Measurements from ENCODE around the gene VRK1. TPM values are rescaled to one million over a fixed set of nuclear protein-coding genes. Genes with fewer than 3 reads are reported as not detected.

Gene VRK1
- total and polyA plus RNA-seq, 10 of the 15 experiments (the other 5 are each of a cell fraction or from before 2014, with no cell fraction given): 50.9 to 137 (median 84.7) TPM

DNA sequence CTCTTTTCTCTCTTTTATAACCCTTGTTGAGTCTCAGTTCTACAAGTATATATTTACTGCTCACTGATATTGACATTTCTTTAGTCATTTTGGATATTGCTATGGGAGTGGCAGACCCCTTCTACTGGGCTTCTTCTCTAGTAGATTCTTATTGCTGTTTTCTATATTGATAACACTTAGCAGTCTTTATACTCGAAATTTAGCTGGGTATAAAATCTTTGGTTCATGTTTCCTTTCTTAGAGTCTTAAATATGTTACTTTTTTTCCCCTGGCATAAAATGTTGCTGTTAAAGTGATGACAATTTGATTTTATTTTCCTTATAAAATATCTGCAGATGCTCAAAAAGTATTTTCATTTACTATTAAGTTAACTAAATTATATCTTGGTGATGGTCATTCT, 32.6 kb downstream of the VRK1 start:
- intact Hi-C loops (cut with micrococcal nuclease; ENCODE audit: unreplicated experiment) (no loop called here), in situ Hi-C loops (cut with MboI) (no loop called here)
- H3K27ac ChIP-seq (ENCODE audit: control insufficient read depth, insufficient read depth): no peak overlapping the region
- RAD21 ChIA-PET (ENCODE audit: unreplicated experiment): no interaction called here
- no peak overlapping the region for H3K4me2 ChIP-seq (ENCODE audit: control insufficient read depth, insufficient read depth)
- CTCF ChIA-PET: no interaction called here
- ATAC-seq (no peak), DNase-seq (ENCODE audit: low read depth, low spot score) (no peak), FAIRE-seq (no peak)
- no peak overlapping the region for H3K9ac ChIP-seq (ENCODE audit: control insufficient read depth, insufficient read depth, low read length)
- 100% methylated on average over 1 of the region's 1 CpG for WGBS (ENCODE audit: insufficient coverage, insufficient replicate concordance, low lambda C conversion rate, missing lambda C conversion rate)
- H3K9me3 ChIP-seq (replicated peaks; ENCODE audit: control insufficient read depth, insufficient read depth, low read length): peaks cover 2% of the 10 kb centered on the region
- TF ChIP-seq SMC3 (IDR thresholded peaks at IDR 0.05; ENCODE audit: borderline replicate concordance, low read length): no peak
- TF ChIP-seq, protein P1, sequence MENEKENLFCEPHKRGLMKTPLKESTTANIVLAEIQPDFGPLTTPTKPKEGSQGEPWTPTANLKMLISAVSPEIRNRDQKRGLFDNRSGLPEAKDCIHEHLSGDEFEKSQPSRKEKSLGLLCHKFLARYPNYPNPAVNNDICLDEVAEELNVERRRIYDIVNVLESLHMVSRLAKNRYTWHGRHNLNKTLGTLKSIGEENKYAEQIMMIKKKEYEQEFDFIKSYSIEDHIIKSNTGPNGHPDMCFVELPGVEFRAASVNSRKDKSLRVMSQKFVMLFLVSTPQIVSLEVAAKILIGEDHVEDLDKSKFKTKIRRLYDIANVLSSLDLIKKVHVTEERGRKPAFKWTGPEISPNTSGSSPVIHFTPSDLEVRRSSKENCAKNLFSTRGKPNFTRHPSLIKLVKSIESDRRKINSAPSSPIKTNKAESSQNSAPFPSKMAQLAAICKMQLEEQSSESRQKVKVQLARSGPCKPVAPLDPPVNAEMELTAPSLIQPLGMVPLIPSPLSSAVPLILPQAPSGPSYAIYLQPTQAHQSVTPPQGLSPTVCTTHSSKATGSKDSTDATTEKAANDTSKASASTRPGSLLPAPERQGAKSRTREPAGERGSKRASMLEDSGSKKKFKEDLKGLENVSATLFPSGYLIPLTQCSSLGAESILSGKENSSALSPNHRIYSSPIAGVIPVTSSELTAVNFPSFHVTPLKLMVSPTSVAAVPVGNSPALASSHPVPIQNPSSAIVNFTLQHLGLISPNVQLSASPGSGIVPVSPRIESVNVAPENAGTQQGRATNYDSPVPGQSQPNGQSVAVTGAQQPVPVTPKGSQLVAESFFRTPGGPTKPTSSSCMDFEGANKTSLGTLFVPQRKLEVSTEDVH (IDR thresholded peaks at IDR 0.05; ENCODE audit: low read depth, partially characterized antibody): no peak
- TF ChIP-seq NR2C1 (IDR thresholded peaks at IDR 0.05): no peak
- TF ChIP-seq DPF2 (IDR thresholded peaks at IDR 0.05): no peak
- TF ChIP-seq ZNF274 (IDR thresholded peaks at IDR 0.05; ENCODE audit: insufficient read depth, insufficient read length): no peak
- TF ChIP-seq, protein P2, sequence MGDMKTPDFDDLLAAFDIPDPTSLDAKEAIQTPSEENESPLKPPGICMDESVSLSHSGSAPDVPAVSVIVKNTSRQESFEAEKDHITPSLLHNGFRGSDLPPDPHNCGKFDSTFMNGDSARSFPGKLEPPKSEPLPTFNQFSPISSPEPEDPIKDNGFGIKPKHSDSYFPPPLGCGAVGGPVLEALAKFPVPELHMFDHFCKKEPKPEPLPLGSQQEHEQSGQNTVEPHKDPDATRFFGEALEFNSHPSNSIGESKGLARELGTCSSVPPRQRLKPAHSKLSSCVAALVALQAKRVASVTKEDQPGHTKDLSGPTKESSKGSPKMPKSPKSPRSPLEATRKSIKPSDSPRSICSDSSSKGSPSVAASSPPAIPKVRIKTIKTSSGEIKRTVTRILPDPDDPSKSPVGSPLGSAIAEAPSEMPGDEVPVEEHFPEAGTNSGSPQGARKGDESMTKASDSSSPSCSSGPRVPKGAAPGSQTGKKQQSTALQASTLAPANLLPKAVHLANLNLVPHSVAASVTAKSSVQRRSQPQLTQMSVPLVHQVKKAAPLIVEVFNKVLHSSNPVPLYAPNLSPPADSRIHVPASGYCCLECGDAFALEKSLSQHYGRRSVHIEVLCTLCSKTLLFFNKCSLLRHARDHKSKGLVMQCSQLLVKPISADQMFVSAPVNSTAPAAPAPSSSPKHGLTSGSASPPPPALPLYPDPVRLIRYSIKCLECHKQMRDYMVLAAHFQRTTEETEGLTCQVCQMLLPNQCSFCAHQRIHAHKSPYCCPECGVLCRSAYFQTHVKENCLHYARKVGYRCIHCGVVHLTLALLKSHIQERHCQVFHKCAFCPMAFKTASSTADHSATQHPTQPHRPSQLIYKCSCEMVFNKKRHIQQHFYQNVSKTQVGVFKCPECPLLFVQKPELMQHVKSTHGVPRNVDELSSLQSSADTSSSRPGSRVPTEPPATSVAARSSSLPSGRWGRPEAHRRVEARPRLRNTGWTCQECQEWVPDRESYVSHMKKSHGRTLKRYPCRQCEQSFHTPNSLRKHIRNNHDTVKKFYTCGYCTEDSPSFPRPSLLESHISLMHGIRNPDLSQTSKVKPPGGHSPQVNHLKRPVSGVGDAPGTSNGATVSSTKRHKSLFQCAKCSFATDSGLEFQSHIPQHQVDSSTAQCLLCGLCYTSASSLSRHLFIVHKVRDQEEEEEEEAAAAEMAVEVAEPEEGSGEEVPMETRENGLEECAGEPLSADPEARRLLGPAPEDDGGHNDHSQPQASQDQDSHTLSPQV (IDR thresholded peaks at IDR 0.05): no peak
- TF ChIP-seq TAF1 (IDR thresholded peaks at IDR 0.05; ENCODE audit: borderline replicate concordance, low read depth, low read length): no peak
- TF ChIP-seq ZBED1 (IDR thresholded peaks at IDR 0.05; ENCODE audit: borderline replicate concordance): no peak
- TF ChIP-seq, protein P3, sequence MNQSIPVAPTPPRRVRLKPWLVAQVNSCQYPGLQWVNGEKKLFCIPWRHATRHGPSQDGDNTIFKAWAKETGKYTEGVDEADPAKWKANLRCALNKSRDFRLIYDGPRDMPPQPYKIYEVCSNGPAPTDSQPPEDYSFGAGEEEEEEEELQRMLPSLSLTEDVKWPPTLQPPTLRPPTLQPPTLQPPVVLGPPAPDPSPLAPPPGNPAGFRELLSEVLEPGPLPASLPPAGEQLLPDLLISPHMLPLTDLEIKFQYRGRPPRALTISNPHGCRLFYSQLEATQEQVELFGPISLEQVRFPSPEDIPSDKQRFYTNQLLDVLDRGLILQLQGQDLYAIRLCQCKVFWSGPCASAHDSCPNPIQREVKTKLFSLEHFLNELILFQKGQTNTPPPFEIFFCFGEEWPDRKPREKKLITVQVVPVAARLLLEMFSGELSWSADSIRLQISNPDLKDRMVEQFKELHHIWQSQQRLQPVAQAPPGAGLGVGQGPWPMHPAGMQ (IDR thresholded peaks at IDR 0.05; ENCODE audit: borderline replicate concordance): no peak
- no peaks in the 10 kb centered on the region for H3K4me1 ChIP-seq (ENCODE audit: control insufficient read depth, insufficient read depth, low read length)
- no peak overlapping the region for H3K4me3 ChIP-seq
- POLR2A ChIA-PET: no interaction called here
- no TSS peak for BruUV-seq (replicated peaks)
- H2AFZ ChIP-seq (ENCODE audit: control insufficient read depth, low read depth, low read length): no peak overlapping the region
- peaks cover 46% of the 10 kb centered on the region for H3K79me2 ChIP-seq (ENCODE audit: control insufficient read depth, insufficient read depth, low read length)
- SMC1A ChIA-PET (ENCODE audit: uncharacterized antibody, unreplicated experiment): no interaction called here
- H3K27me3 ChIP-seq (replicated peaks in 1 of 2; ENCODE audit: control insufficient read depth in 2 of 2, insufficient read depth in 2 of 2, low read length in 1 of 2): no peaks in the 10 kb centered on the region
- H4K20me1 ChIP-seq (ENCODE audit: control insufficient read depth, insufficient read depth): no peaks in the 10 kb centered on the region
- 0 out of 4 replicates have a peak, but pooled peaks cover 0 to 7% of the 10 kb centered on the region in 2 experiments for H3K36me3 ChIP-seq (ENCODE audit: control insufficient read depth in 2 of 2, insufficient read depth in 2 of 2, low read length in 1 of 2)

Data from GM12878 (cell line).